Esophagus squamous epithelium (tissue), 4 donors: ENCODE data around the gene APBB1.

ENCODE experiments used
- POLR2A ChIP-seq, 4 donors: fragments of 450-650 bp; IDR thresholded peaks; one replicate each; pipeline ENCODE4 v1.6.1; 2017; ENCODE audit warnings: antibody characterized with exemption in 4 of 4, mild to moderate bottlenecking in 4 of 4, moderate library complexity in 3 of 4
- TF ChIP-seq, protein P1 (sequence below), 6 experiments: fragments of 450-650 bp in 4 of 6; fragments of 200-600 bp in 2 of 6; sonication (generic) in 2 of 6; IDR thresholded peaks; one replicate each; pipeline ENCODE4 v1.5.1; 2016 to 2019; ENCODE audit warnings: antibody characterized with exemption in 6 of 6, mild to moderate bottlenecking in 4 of 6, moderate library complexity in 4 of 6

DNA sequence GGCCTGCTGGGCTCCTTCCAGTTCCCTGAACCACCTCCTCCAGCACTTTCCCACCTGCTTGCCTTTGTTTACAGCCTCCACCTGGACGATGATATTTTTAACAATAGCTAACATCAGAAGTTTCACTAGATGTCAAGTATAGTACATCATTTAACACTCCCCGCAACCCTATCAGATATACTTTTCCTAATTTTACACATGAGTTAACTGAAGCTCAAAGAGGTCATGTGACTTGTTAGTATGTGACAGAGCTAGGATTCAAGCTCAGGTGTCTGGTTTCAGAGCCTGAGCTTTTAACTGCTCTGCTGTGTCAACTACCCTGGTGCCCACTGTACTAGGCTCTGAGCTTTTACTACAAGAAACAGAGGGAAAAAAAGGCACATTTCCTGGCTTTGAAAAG is 36.2 kb upstream of the APBB1 start:
- TF ChIP-seq POLR2A (IDR thresholded peaks at IDR 0.05) = no peak
- TF ChIP-seq, protein P1, sequence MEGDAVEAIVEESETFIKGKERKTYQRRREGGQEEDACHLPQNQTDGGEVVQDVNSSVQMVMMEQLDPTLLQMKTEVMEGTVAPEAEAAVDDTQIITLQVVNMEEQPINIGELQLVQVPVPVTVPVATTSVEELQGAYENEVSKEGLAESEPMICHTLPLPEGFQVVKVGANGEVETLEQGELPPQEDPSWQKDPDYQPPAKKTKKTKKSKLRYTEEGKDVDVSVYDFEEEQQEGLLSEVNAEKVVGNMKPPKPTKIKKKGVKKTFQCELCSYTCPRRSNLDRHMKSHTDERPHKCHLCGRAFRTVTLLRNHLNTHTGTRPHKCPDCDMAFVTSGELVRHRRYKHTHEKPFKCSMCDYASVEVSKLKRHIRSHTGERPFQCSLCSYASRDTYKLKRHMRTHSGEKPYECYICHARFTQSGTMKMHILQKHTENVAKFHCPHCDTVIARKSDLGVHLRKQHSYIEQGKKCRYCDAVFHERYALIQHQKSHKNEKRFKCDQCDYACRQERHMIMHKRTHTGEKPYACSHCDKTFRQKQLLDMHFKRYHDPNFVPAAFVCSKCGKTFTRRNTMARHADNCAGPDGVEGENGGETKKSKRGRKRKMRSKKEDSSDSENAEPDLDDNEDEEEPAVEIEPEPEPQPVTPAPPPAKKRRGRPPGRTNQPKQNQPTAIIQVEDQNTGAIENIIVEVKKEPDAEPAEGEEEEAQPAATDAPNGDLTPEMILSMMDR (IDR thresholded peaks at IDR 0.05) = no peak
